Tibial nerve (tissue), 4 donors: ENCODE measurements around the gene DTNBP1.

Experiments
- CTCF ChIP-seq, 5 experiments: fragments of 200-600 bp in 3 of 5; fragments of 450-650 bp in 2 of 5; sonication (generic) in 3 of 5; IDR thresholded peaks; one replicate each; pipeline ENCODE4 v1.5.1; 2016 to 2019; ENCODE audit warnings: antibody characterized with exemption in 5 of 5, mild to moderate bottlenecking in 3 of 5, moderate library complexity in 2 of 5
- EP300 ChIP-seq, 2 donors: sonication (generic); formaldehyde crosslinking; IDR thresholded peaks; one replicate each; pipeline ENCODE4 v1.6.1; 2017; ENCODE audit warnings: antibody characterized with exemption in 2 of 2, mild to moderate bottlenecking in 1 of 2
- POLR2A ChIP-seq, 2 donors: fragments of 450-650 bp; IDR thresholded peaks; one replicate each; pipeline ENCODE4 v1.6.1; 2017; ENCODE audit warnings: antibody characterized with exemption in 2 of 2, mild to moderate bottlenecking in 2 of 2, moderate library complexity in 2 of 2

GRCh38 chr6:15569035-15569995, 93.5 kb downstream of the DTNBP1 start:
- TF ChIP-seq CTCF (IDR thresholded peaks at IDR 0.05) (no peak), POLR2A (IDR thresholded peaks at IDR 0.05) (no peak), EP300 (IDR thresholded peaks at IDR 0.05) (no peak)
